ENCODE data around the gene CACNG8.
"Not testable (repeated sequence)": the region's sequence is repeated elsewhere in the genome, so short reads cannot be mapped to it uniquely, and the experiment has no call there.

Gene CACNG8

GRCh38 chr19:53994811-53995210 is 32.1 kb downstream of the CACNG8 start:
- DNase-seq, result no peak

- no peak for DNase-seq
Observed at GRCh38 chr19:53998223-53998622, 35.5 kb downstream of the CACNG8 start.

GRCh38 chr19:53999694-54000093 is 37.0 kb downstream of the CACNG8 start:
- DNase-seq, result no peak

DNA sequence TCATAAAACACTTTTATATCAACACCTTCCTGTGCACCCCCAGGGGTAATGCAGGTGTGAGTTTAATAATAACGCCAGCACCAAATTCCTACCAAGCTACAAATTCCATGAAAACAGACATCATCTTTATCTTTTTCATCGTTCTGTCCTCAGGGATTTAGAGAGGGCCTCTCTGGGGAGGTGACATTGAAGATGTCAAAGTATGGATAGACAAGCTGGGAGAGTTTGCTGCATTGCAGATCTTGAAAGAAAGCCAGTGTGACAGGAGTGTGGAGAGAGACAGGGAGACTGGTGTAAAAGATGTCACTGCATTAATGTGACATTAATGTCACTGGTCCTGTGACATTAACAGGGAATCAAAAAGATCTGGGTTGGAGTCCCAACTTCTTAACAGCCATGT is 38.8 kb downstream of the CACNG8 start:
- DNase-seq, result no peak

GRCh38 chr19:54002495-54003315 is 40.0 kb downstream of the CACNG8 start:
- DNase-seq, result no peak

GRCh38 chr19:54009440-54009839 is 46.7 kb downstream of the CACNG8 start:
- no peak for DNase-seq

DNA sequence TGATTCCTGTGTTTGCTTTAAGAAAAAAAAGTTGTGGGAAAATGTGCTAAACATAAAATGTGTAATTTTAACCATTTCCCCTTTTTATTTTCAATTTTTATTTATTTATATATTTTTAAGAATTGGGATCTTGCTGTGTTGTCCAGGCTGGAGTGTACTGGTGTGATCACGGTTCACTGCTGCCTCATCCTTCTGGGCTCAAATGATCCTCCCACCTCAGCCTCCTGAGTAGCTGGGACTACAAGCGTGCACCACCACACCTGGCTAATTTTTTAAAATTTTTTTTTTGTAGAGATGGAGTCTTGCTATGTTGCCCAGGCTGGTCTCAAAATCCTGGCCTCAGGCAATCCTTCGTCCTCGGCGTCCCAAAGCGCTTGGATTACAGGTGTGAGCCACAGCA is 47.7 kb downstream of the CACNG8 start:
- no peak for DNase-seq

- no peak for DNase-seq
Observed at GRCh38 chr19:54011507-54012211, 48.9 kb downstream of the CACNG8 start.

DNA sequence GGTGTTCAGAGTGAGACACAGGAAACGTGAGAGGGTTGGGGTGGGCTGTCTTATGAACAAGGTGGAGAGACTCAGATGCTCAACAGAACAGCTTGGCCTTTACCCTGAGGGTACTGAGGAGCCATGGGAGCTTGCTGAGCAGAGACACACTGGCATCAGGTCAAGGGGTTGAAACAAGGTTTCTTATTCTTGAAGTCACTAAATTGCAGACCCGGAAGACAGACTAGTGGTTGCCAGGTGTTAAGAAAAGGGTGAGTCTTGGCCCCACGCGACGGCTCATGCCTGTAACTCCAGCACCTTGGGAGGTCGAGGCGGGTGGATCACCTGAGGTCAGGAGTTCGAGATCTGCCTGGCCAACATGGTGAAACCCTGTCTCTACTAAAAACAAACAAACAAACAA is 51.1 kb downstream of the CACNG8 start:
- DNase-seq, result no peak

DNA sequence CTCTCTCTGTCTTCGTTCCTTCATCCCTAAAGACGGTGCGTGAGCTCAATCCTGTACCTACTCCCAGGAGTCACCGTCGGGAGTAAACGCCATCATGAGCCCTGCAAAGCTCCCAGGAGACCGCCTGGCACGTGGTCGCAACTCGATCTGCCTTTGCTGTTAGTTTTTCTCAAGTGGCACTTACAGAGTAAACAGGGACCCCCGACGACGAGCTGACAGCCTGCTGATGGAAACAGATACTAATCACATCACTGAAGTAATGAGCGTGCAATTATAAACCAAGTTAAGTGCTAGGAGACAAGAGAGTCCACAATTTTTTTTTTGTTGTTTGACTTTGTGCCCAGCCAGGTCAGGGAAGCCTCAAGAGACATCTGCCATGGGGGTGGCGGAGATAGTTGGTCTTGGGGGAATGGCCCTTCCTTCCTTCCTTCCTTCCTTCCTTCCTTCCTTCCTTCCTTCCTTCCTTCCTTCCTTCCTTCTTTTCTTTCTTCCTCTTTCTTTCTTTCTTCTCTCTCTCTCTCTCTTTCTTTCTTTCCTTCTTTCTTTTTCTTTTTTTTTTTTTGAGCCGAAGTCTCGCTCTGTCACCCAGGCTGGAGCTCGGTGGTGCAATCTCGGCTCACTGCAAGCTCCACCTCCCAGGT is 52.3 kb downstream of the CACNG8 start:
- DNase-seq, result peak in 1 of 2 experiments; percentile 3

- DNase-seq, result no peak
Observed at GRCh38 chr19:54017261-54017660, 54.5 kb downstream of the CACNG8 start.

- no peak for DNase-seq
Observed at GRCh38 chr19:54021363-54021762, 58.6 kb downstream of the CACNG8 start.

DNA sequence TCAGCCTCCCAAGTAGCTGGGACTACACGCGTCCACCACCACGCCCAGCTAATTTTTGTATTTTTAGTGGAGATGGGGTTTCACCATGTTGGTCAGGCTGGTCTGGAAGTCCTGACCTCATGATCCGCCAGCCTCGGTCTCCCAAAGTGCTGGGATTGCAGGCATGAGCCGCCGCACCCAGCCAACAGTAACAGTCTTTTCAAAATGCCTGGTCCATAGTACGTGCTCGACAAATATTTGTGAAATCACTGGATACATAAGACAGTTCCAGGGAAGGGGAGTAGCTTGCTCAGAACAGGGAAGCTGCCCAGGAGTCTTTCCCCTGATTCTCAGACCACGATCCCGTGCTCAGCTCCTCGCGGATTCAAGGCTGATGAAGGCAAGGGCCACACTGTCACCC is 59.2 kb downstream of the CACNG8 start:
- no peak for DNase-seq

DNA sequence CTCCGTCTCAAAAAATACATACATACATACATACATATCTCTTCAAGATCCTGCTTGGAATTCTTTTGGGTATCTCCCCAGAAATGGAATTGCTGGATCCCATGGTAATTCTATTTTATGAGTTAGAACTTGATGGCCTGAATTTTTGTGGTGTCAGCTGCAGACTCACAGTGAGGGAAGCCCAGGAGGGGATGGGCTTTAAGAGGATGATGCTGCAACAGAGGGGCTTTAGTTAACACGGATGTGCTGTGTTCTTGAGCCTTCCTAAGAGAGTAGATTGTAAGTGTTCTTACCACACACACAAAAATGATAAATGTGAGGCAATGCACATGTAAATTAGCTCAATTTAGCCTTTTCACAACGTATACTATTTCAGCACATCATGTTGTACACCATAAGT is 60.5 kb downstream of the CACNG8 start:
- DNase-seq, result no peak

- DNase-seq, result no peak
Observed at GRCh38 chr19:54024660-54025059, 61.9 kb downstream of the CACNG8 start.

- no peak for DNase-seq
Observed at GRCh38 chr19:54026656-54027055, 63.9 kb downstream of the CACNG8 start.

DNA sequence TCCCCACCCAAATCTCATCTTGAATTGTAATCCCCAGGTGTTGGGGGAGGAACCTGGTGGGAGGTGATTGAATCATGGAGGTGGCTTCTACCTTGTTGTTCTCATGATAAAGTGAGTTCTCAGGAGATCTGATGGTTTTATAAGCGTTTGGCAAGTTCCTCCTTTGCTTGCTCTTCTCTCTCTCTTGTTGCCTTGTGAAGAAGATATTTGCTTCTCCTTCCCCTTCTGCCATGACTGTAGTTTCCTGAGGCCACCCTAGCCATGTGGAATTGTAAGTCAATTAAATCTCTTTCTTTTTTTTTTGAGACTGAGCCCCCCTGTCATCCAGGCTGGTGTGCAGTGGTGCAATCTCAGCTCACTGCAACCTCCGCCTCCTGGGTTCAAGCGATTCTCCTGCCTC is 66.6 kb downstream of the CACNG8 start:
- DNase-seq, result no peak

DNA sequence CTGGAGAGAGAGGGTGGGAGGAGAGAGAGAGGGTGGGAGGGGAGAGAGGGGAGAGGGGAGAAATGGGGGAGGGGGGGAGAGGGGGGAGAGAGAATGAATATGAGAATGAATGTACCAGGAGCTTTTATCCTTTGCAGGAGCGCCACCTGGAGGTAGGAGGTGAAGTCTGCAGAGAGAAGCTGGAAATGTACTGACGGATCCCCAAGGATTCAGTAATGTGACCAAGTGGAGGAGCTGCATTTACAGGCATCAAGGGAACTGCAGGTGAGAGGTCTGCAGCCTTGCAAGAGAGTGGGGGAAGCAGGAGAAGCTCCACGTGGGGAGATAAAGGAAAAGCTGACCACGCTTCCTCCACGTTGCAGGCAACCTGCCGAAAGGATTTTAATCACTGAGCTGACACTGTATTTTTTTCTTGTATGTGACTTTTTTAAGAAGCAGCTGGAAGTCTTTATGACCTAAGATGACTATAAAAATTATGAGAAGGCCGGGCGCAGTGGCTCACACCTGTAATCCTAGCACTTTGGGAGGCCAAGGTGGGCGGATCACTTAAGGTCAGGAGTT is 67.3 kb downstream of the CACNG8 start:
- peak; percentile 57 to 74 for DNase-seq

GRCh38 chr19:54030895-54031586 is 68.3 kb downstream of the CACNG8 start:
- no peak for DNase-seq

GRCh38 chr19:54035215-54036178 is 72.8 kb downstream of the CACNG8 start:
- DNase-seq, result no peak

GRCh38 chr19:54036542-54036941 is 73.8 kb downstream of the CACNG8 start:
- not testable (repeated sequence) for DNase-seq

Measured in NCI-H1930 (cell line).